K562 (cell line): ENCODE data around the gene TBX19. TPM values are rescaled to one million over a fixed set of nuclear protein-coding genes. Genes with fewer than 3 reads are reported as not detected.

Source experiments
- ATAC-seq: fragments of 200-7000 bp; cut with Tn5 transposase; 3 replicates; pipeline ENCODE4 v1.9.1; 2020; ENCODE audit warnings: moderate library complexity
- BruUV-seq: library from RNA; stranded (reverse); fragments of 400-500 nt; replicated peaks from 2 replicates; lab custom pipeline; 2021; lab: Mats Ljungman, UMichigan
- CTCF ChIA-PET: fragments of 300-600 bp; formaldehyde crosslinking; extraction: SDS; loops from one replicate; lab custom pipeline; 2021; ENCODE audit warnings: low intra/inter-chr PET ratio; lab: Yijun Ruan, JAX
- POLR2A ChIA-PET: fragments of 300-600, 350-650 bp; sonication (Branson Sonifier 250); formaldehyde crosslinking; extraction: SDS; loops from one replicate; lab custom pipeline; 2021; ENCODE audit warnings: antibody characterized with exemption, inconsistent platforms; lab: Yijun Ruan, JAX
- DNase-seq, 4 experiments: peaks; one replicate each; pipeline versions ENCODE4 v3.0.0 to v3.0.0-alpha.2; 2011 to 2018; ENCODE audit warnings: low spot score in 3 of 4, mixed read lengths in 3 of 4; ENCODE audit errors: extremely low read depth in 1 of 4
- FAIRE-seq: peaks from 2 replicates; lab custom pipeline; 2011; peaks lifted over from hg19 to GRCh38; lab: Jason Lieb, UNC
- H2AFZ ChIP-seq: 2 replicates; pipeline ENCODE4 v1.6.0; 2011; ENCODE audit warnings: low read depth, low read length, control low read depth, inconsistent platforms
- H3K27ac ChIP-seq: fragments of 200-600 bp; 3 replicates; pipeline ENCODE4 v1.8.0; 2011; ENCODE audit warnings: low read depth, mild to moderate bottlenecking, control low read depth, inconsistent platforms, low read length, moderate library complexity, mixed read lengths; ENCODE audit errors: extremely low read depth
- H3K27me3 ChIP-seq, 2 experiments: fragments of 300-600 bp in 1 of 2; 2 replicates in 1 of 2; 3 replicates in 1 of 2; pipeline versions ENCODE4 v1.6.0 to v1.8.0; 2011; ENCODE audit warnings: inconsistent platforms in 2 of 2, low read length in 2 of 2, mild to moderate bottlenecking in 1 of 2, mixed read lengths in 1 of 2, moderate library complexity in 1 of 2; ENCODE audit not compliant: control insufficient read depth in 2 of 2, insufficient read depth in 2 of 2
- H3K36me3 ChIP-seq: fragments of 300-600 bp; 3 replicates; pipeline ENCODE4 v1.8.0; 2011; ENCODE audit warnings: mild to moderate bottlenecking, low read length, inconsistent platforms; ENCODE audit not compliant: control insufficient read depth, insufficient read depth
- H3K4me1 ChIP-seq, 2 experiments: fragments of 200-600 bp in 1 of 2; replicated peaks in 1 of 2; 2 replicates in 1 of 2; 3 replicates in 1 of 2; pipeline versions ENCODE4 v1.5.1 to v1.8.0; 2011; ENCODE audit warnings: inconsistent platforms in 2 of 2, low read length in 2 of 2, mild to moderate bottlenecking in 1 of 2, mixed read lengths in 1 of 2, moderate library complexity in 1 of 2; ENCODE audit not compliant: control insufficient read depth in 2 of 2, insufficient read depth in 2 of 2
- H3K4me2 ChIP-seq: 2 replicates; pipeline ENCODE4 v1.6.1; 2011; ENCODE audit warnings: low read length, control low read depth, inconsistent platforms, mixed read lengths; ENCODE audit not compliant: insufficient read depth
- H3K4me3 ChIP-seq: fragments of 200-600 bp; sonication (generic), shearing (Covaris generic); 2 replicates; pipeline ENCODE4 v1.5.1; 2016; ENCODE audit warnings: control low read depth, inconsistent platforms
- H3K79me2 ChIP-seq: fragments of 200-600 bp; 3 replicates; pipeline ENCODE4 v1.8.0; 2011; ENCODE audit warnings: low read length, inconsistent platforms; ENCODE audit not compliant: control insufficient read depth, insufficient read depth
- H3K9ac ChIP-seq, 2 experiments: 2 replicates each; pipeline versions ENCODE4 v1.6.0 to v1.6.1; 2011; ENCODE audit warnings: low read depth in 2 of 2, low read length in 2 of 2, control low read depth in 1 of 2, inconsistent platforms in 1 of 2, mild to moderate bottlenecking in 1 of 2, mixed read lengths in 1 of 2; ENCODE audit not compliant: insufficient read depth in 1 of 2
- H3K9me1 ChIP-seq: one replicate; pipeline ENCODE4 v1.6.0; 2011; ENCODE audit warnings: inconsistent platforms, mild to moderate bottlenecking, low read length, moderate library complexity; ENCODE audit not compliant: control insufficient read depth, insufficient read depth
- H3K9me3 ChIP-seq: replicated peaks from 2 replicates; pipeline ENCODE4 v1.5.1; 2011; ENCODE audit warnings: low read depth, low read length, inconsistent platforms; ENCODE audit not compliant: control insufficient read depth, insufficient read depth
- H4K20me1 ChIP-seq: replicated peaks from 2 replicates; pipeline ENCODE4 v1.6.1; 2011; ENCODE audit warnings: low read length, inconsistent platforms, mixed read lengths; ENCODE audit not compliant: control insufficient read depth, insufficient read depth
- CHD4 ChIP-seq: fragments of 200-600 bp; sonication (generic); IDR thresholded peaks from 3 replicates; pipeline ENCODE4 v1.6.1; 2012; ENCODE audit warnings: low read depth, mild to moderate bottlenecking, mixed read lengths, low read length, inconsistent platforms; ENCODE audit not compliant: insufficient read depth, insufficient replicate concordance, poor library complexity, severe bottlenecking
- CSDE1 ChIP-seq, 2 experiments: fragments of 450-650 bp; IDR thresholded peaks; 2 replicates each; pipeline ENCODE4 v1.6.1; 2016; ENCODE audit warnings: mild to moderate bottlenecking in 1 of 2
- EHMT2 ChIP-seq: fragments of 450-650 bp; IDR thresholded peaks from 2 replicates; pipeline ENCODE4 v1.6.1; 2018; ENCODE audit warnings: antibody characterized with exemption
- GATAD2B ChIP-seq: fragments of 450-650 bp; IDR thresholded peaks from 2 replicates; pipeline ENCODE4 v1.6.1; 2017; ENCODE audit warnings: mild to moderate bottlenecking, borderline replicate concordance
- HDAC3 ChIP-seq: fragments of 450-650 bp; IDR thresholded peaks from 2 replicates; pipeline ENCODE4 v1.6.1; 2018; ENCODE audit warnings: borderline replicate concordance, mild to moderate bottlenecking, moderate library complexity; ENCODE audit not compliant: partially characterized antibody
- MIER1 ChIP-seq: fragments of 450-650 bp; IDR thresholded peaks from 2 replicates; pipeline ENCODE4 v1.6.1; 2016; ENCODE audit warnings: antibody characterized with exemption, mild to moderate bottlenecking, low read depth
- NCOR1 ChIP-seq: fragments of 450-650 bp; IDR thresholded peaks from 2 replicates; pipeline ENCODE4 v1.6.1; 2016; ENCODE audit warnings: mild to moderate bottlenecking, moderate library complexity
- NEUROD1 ChIP-seq: fragments of 150-350 bp; IDR thresholded peaks from 2 replicates; pipeline ENCODE4 v1.6.1; 2014; ENCODE audit warnings: borderline replicate concordance, low read length, low read depth; ENCODE audit not compliant: partially characterized antibody
- PHF20 ChIP-seq: fragments of 450-650 bp; IDR thresholded peaks from 2 replicates; pipeline ENCODE4 v1.6.1; 2018; ENCODE audit not compliant: partially characterized antibody
- SRSF1 ChIP-seq: fragments of 200-400 bp; formaldehyde crosslinking; IDR thresholded peaks from 2 replicates; pipeline ENCODE4 v1.6.1; 2017; ENCODE audit warnings: mild to moderate bottlenecking, low read depth, low read length, moderate library complexity
- TAF1 ChIP-seq: IDR thresholded peaks from 2 replicates; pipeline ENCODE4 v1.6.1; 2011; ENCODE audit warnings: mild to moderate bottlenecking, low read length, moderate library complexity; ENCODE audit not compliant: insufficient read depth, control insufficient read depth, severe bottlenecking; ENCODE audit errors: extremely low read depth
- TRIM28 ChIP-seq: fragments of 450-650 bp; IDR thresholded peaks from 2 replicates; pipeline ENCODE4 v1.6.1; 2017
- ZNF239 ChIP-seq: fragments of 250-450 bp; sonication (Bioruptor Pico); IDR thresholded peaks from 2 replicates; pipeline ENCODE4 v1.4.0; 2020; ENCODE audit warnings: mild to moderate bottlenecking
- ZNF764 ChIP-seq: fragments of 250-450 bp; sonication (Bioruptor Pico); IDR thresholded peaks from 2 replicates; pipeline ENCODE4 v1.4.0; 2020; ENCODE audit warnings: low read depth, mild to moderate bottlenecking, moderate library complexity
- WGBS: fragments of 100-300 bp; shearing (Covaris generic); methylation state at CpG from one replicate; pipeline ENCODE4 v1.1.6; 2016; ENCODE audit warnings: low coverage, mixed read lengths; ENCODE audit not compliant: insufficient coverage; ENCODE audit errors: missing lambda C conversion rate; 5-methylcytosine and 5-hydroxymethylcytosine counted together
- in situ Hi-C: fragments of 300-500 bp; cut with MboI; formaldehyde crosslinking; loops from 4 replicates; pipeline ENCODE4 v1.15.0; 2018; ENCODE audit warnings: inconsistent platforms, mixed read lengths
- intact Hi-C: fragments of 100-400 bp; cut with micrococcal nuclease; formaldehyde crosslinking; loops from 2 replicates; pipeline ENCODE4 v1.14.2; 2022
- polyA plus RNA-seq, 8 experiments: library from polyadenylated mRNA; depleted of rRNA in 4 of 8; stranded (reverse) in 5 of 8; unstranded in 3 of 8; fragments of >200 nt; fragmentation: Nextera tagmentation in 2 of 8; fragmentation: Illumina TruSeq in 1 of 8; extraction: Ambion mirVana in 2 of 8; extraction: Trizol in 1 of 8; gene quantifications; 2 replicates each; pipeline versions ENCODE4 v1.2.1 to v1.2.3, GENCODE V29; 2011 to 2014; ENCODE audit warnings: inconsistent platforms in 1 of 8, missing spikeins in 1 of 8
- total RNA-seq, 7 experiments: library from RNA; depleted of rRNA in 6 of 7; stranded (reverse); fragments of >200 nt in 6 of 7; fragmentation: Illumina TruSeq in 2 of 7; extraction: Trizol in 2 of 7; gene quantifications; 2 replicates each; pipeline versions ENCODE4 v1.2.1 to v1.2.3, GENCODE V29; 2011 to 2021; ENCODE audit warnings: low replicate concordance in 1 of 7

TBX19 gene
- total and polyA plus RNA-seq, 9 of the 15 experiments (the other 6 are each of a cell fraction or from before 2014, with no cell fraction given), result 0.32 to 3.1 (median 0.95) TPM

- no peak for TF ChIP-seq CHD4
- no peak for TF ChIP-seq CSDE1 (IDR thresholded peaks at IDR 0.05)
- no peak for TF ChIP-seq HDAC3
- no peak for TF ChIP-seq ZNF239 (CRISPR knock-in tag)
- TF ChIP-seq TAF1, result no peak
- TF ChIP-seq NEUROD1, result no peak
- no peak for TF ChIP-seq NCOR1
- TF ChIP-seq TRIM28, result no peak
These were observed 12.7 kb downstream of the TBX19 start (continued) for GRCh38 chr1:168293356-168293755.

- no peak overlapping the region for H3K27ac ChIP-seq
- no peaks in the 10 kb centered on the region for H3K27me3 ChIP-seq
- ChIA-PET CTCF (no interaction called here), POLR2A (interaction anchor here (0.7 to 1.3 kb wide), 3 partner anchors 9 to 60 kb away, joined by 3 to 5 read pairs (median 3); no protein-coding TSS in a partner anchor)
- no peak overlapping the region for H3K4me2 ChIP-seq
- DNase-seq (no peak), FAIRE-seq (no peak), ATAC-seq (no peak)
- no TSS peak for BruUV-seq
- H4K20me1 ChIP-seq, result no peaks in the 10 kb centered on the region
- no peaks in the 10 kb centered on the region for H3K9me1 ChIP-seq
- no peak overlapping the region for H2AFZ ChIP-seq
- peak overlapping the region in 1 of 2 experiments; percentile 17; a peak in 1 of 4 replicates for H3K9ac ChIP-seq
- intact Hi-C loops, result no loop called here
- 46% methylated on average over 6 of the region's 8 CpGs for WGBS
- in situ Hi-C loops, result no loop called here
- no peaks in the 10 kb centered on the region for H3K36me3 ChIP-seq
- no peaks in the 10 kb centered on the region for H3K79me2 ChIP-seq
- peaks cover 0 to 7% of the 10 kb centered on the region in 2 experiments; a peak in 3 of 5 replicates for H3K4me1 ChIP-seq
- H3K4me3 ChIP-seq, result no peak overlapping the region
- no peaks in the 10 kb centered on the region for H3K9me3 ChIP-seq
- TF ChIP-seq GATAD2B (no peak), EHMT2 (peak; percentile 53), ZNF764 (CRISPR knock-in tag) (no peak), MIER1 (0 out of 2 replicates have a peak, but pooled peaks have one; percentile 35), SRSF1 (no peak), PHF20 (no peak)
These were observed 14.9 kb downstream of the TBX19 start for GRCh38 chr1:168295411-168296114.
